K562 (cell line): ENCODE results near the gene PSMD2. TPM values are rescaled to one million over a fixed set of nuclear protein-coding genes. Genes with fewer than 3 reads are reported as not detected.
"Not testable (repeated sequence)": the region's sequence is repeated elsewhere in the genome, so short reads cannot be mapped to it uniquely, and the experiment has no call there.

Experiments used
- ATAC-seq: fragments of 200-7000 bp; cut with Tn5 transposase; 3 replicates; pipeline ENCODE4 v1.9.1; 2020; ENCODE audit warnings: moderate library complexity
- BruUV-seq: library from RNA; stranded (reverse); fragments of 400-500 nt; replicated peaks from 2 replicates; lab custom pipeline; 2021; lab: Mats Ljungman, UMichigan
- CTCF ChIA-PET: fragments of 300-600 bp; formaldehyde crosslinking; extraction: SDS; loops from one replicate; lab custom pipeline; 2021; ENCODE audit warnings: low intra/inter-chr PET ratio; lab: Yijun Ruan, JAX
- POLR2A ChIA-PET: fragments of 300-600, 350-650 bp; sonication (Branson Sonifier 250); formaldehyde crosslinking; extraction: SDS; loops from one replicate; lab custom pipeline; 2021; ENCODE audit warnings: antibody characterized with exemption, inconsistent platforms; lab: Yijun Ruan, JAX
- DNase-seq, 4 experiments: peaks; one replicate each; pipeline versions ENCODE4 v3.0.0 to v3.0.0-alpha.2; 2011 to 2018; ENCODE audit warnings: low spot score in 3 of 4, mixed read lengths in 3 of 4; ENCODE audit errors: extremely low read depth in 1 of 4
- FAIRE-seq: peaks from 2 replicates; lab custom pipeline; 2011; peaks lifted over from hg19 to GRCh38; lab: Jason Lieb, UNC
- H2AFZ ChIP-seq: 2 replicates; pipeline ENCODE4 v1.6.0; 2011; ENCODE audit warnings: low read depth, low read length, control low read depth, inconsistent platforms
- H3K27ac ChIP-seq: fragments of 200-600 bp; 3 replicates; pipeline ENCODE4 v1.8.0; 2011; ENCODE audit warnings: low read depth, mild to moderate bottlenecking, control low read depth, inconsistent platforms, low read length, moderate library complexity, mixed read lengths; ENCODE audit errors: extremely low read depth
- H3K27me3 ChIP-seq, 2 experiments: fragments of 300-600 bp in 1 of 2; 2 replicates in 1 of 2; 3 replicates in 1 of 2; pipeline versions ENCODE4 v1.6.0 to v1.8.0; 2011; ENCODE audit warnings: inconsistent platforms in 2 of 2, low read length in 2 of 2, mild to moderate bottlenecking in 1 of 2, mixed read lengths in 1 of 2, moderate library complexity in 1 of 2; ENCODE audit not compliant: control insufficient read depth in 2 of 2, insufficient read depth in 2 of 2
- H3K36me3 ChIP-seq: fragments of 300-600 bp; 3 replicates; pipeline ENCODE4 v1.8.0; 2011; ENCODE audit warnings: mild to moderate bottlenecking, low read length, inconsistent platforms; ENCODE audit not compliant: control insufficient read depth, insufficient read depth
- H3K4me1 ChIP-seq, 2 experiments: fragments of 200-600 bp in 1 of 2; replicated peaks in 1 of 2; 2 replicates in 1 of 2; 3 replicates in 1 of 2; pipeline versions ENCODE4 v1.5.1 to v1.8.0; 2011; ENCODE audit warnings: inconsistent platforms in 2 of 2, low read length in 2 of 2, mild to moderate bottlenecking in 1 of 2, mixed read lengths in 1 of 2, moderate library complexity in 1 of 2; ENCODE audit not compliant: control insufficient read depth in 2 of 2, insufficient read depth in 2 of 2
- H3K4me2 ChIP-seq: 2 replicates; pipeline ENCODE4 v1.6.1; 2011; ENCODE audit warnings: low read length, control low read depth, inconsistent platforms, mixed read lengths; ENCODE audit not compliant: insufficient read depth
- H3K4me3 ChIP-seq: fragments of 200-600 bp; sonication (generic), shearing (Covaris generic); 2 replicates; pipeline ENCODE4 v1.5.1; 2016; ENCODE audit warnings: control low read depth, inconsistent platforms
- H3K79me2 ChIP-seq: fragments of 200-600 bp; 3 replicates; pipeline ENCODE4 v1.8.0; 2011; ENCODE audit warnings: low read length, inconsistent platforms; ENCODE audit not compliant: control insufficient read depth, insufficient read depth
- H3K9ac ChIP-seq, 2 experiments: 2 replicates each; pipeline versions ENCODE4 v1.6.0 to v1.6.1; 2011; ENCODE audit warnings: low read depth in 2 of 2, low read length in 2 of 2, control low read depth in 1 of 2, inconsistent platforms in 1 of 2, mild to moderate bottlenecking in 1 of 2, mixed read lengths in 1 of 2; ENCODE audit not compliant: insufficient read depth in 1 of 2
- H3K9me1 ChIP-seq: one replicate; pipeline ENCODE4 v1.6.0; 2011; ENCODE audit warnings: inconsistent platforms, mild to moderate bottlenecking, low read length, moderate library complexity; ENCODE audit not compliant: control insufficient read depth, insufficient read depth
- H3K9me3 ChIP-seq: replicated peaks from 2 replicates; pipeline ENCODE4 v1.5.1; 2011; ENCODE audit warnings: low read depth, low read length, inconsistent platforms; ENCODE audit not compliant: control insufficient read depth, insufficient read depth
- H4K20me1 ChIP-seq: replicated peaks from 2 replicates; pipeline ENCODE4 v1.6.1; 2011; ENCODE audit warnings: low read length, inconsistent platforms, mixed read lengths; ENCODE audit not compliant: control insufficient read depth, insufficient read depth
- BRF1 ChIP-seq: IDR thresholded peaks from 3 replicates; pipeline ENCODE4 v1.6.1; 2011; ENCODE audit warnings: borderline replicate concordance, mild to moderate bottlenecking; ENCODE audit not compliant: insufficient read length; ENCODE audit errors: extremely low read depth
- COPS2 ChIP-seq: fragments of 450-650 bp; conservative IDR thresholded peaks from 2 replicates; pipeline ENCODE4 v1.6.1; 2016; ENCODE audit warnings: mild to moderate bottlenecking, moderate library complexity
- HEY1 ChIP-seq: fragments of 250-450 bp; sonication (Bioruptor Pico); IDR thresholded peaks from 2 replicates; pipeline ENCODE4 v1.5.0; 2020; ENCODE audit warnings: mild to moderate bottlenecking, moderate library complexity, borderline replicate concordance
- KDM4B ChIP-seq, 2 experiments: fragments of 450-650 bp in 1 of 2; sonication (generic) in 1 of 2; IDR thresholded peaks; 2 replicates each; pipeline ENCODE4 v1.6.1; 2016 to 2017; ENCODE audit warnings: borderline replicate concordance in 2 of 2, antibody characterized with exemption in 1 of 2, low read depth in 1 of 2, mild to moderate bottlenecking in 1 of 2
- NUFIP1 ChIP-seq: fragments of 450-650 bp; IDR thresholded peaks from 2 replicates; pipeline ENCODE4 v1.6.1; 2018; ENCODE audit not compliant: partially characterized antibody
- SIN3A ChIP-seq, 2 experiments: fragments of 150-350 bp in 1 of 2; IDR thresholded peaks; 2 replicates each; pipeline ENCODE4 v1.6.1; 2011 to 2016; ENCODE audit warnings: borderline replicate concordance in 2 of 2, low read depth in 2 of 2, low read length in 2 of 2, mild to moderate bottlenecking in 2 of 2, moderate library complexity in 2 of 2; ENCODE audit not compliant: control insufficient read depth in 1 of 2
- SRSF7 ChIP-seq: fragments of 200-400 bp; formaldehyde crosslinking; optimal IDR thresholded peaks from 2 replicates; pipeline ENCODE3; 2017; ENCODE audit warnings: mild to moderate bottlenecking, low read depth, low read length
- ZC3H4 ChIP-seq: sonication (generic); formaldehyde crosslinking; IDR thresholded peaks from 2 replicates; pipeline ENCODE4 v1.9.0; 2021; ENCODE audit warnings: missing genetic modification reagents, borderline replicate concordance
- ZNF143 ChIP-seq: sonication (generic); formaldehyde crosslinking; IDR thresholded peaks from 2 replicates; pipeline ENCODE4 v1.9.0; 2022; ENCODE audit warnings: mild to moderate bottlenecking, missing genetic modification reagents
- ZNF431 ChIP-seq: sonication (generic); formaldehyde crosslinking; IDR thresholded peaks from 2 replicates; pipeline ENCODE4 v1.8.0; 2022; ENCODE audit warnings: mild to moderate bottlenecking, missing genetic modification reagents
- WGBS: fragments of 100-300 bp; shearing (Covaris generic); methylation state at CpG from one replicate; pipeline ENCODE4 v1.1.6; 2016; ENCODE audit warnings: low coverage, mixed read lengths; ENCODE audit not compliant: insufficient coverage; ENCODE audit errors: missing lambda C conversion rate; 5-methylcytosine and 5-hydroxymethylcytosine counted together
- in situ Hi-C: fragments of 300-500 bp; cut with MboI; formaldehyde crosslinking; loops from 4 replicates; pipeline ENCODE4 v1.15.0; 2018; ENCODE audit warnings: inconsistent platforms, mixed read lengths
- intact Hi-C: fragments of 100-400 bp; cut with micrococcal nuclease; formaldehyde crosslinking; loops from 2 replicates; pipeline ENCODE4 v1.14.2; 2022
- polyA plus RNA-seq, 8 experiments: library from polyadenylated mRNA; depleted of rRNA in 4 of 8; stranded (reverse) in 5 of 8; unstranded in 3 of 8; fragments of >200 nt; fragmentation: Nextera tagmentation in 2 of 8; fragmentation: Illumina TruSeq in 1 of 8; extraction: Ambion mirVana in 2 of 8; extraction: Trizol in 1 of 8; gene quantifications; 2 replicates each; pipeline versions ENCODE4 v1.2.1 to v1.2.3, GENCODE V29; 2011 to 2014; ENCODE audit warnings: inconsistent platforms in 1 of 8, missing spikeins in 1 of 8
- total RNA-seq, 7 experiments: library from RNA; depleted of rRNA in 6 of 7; stranded (reverse); fragments of >200 nt in 6 of 7; fragmentation: Illumina TruSeq in 2 of 7; extraction: Trizol in 2 of 7; gene quantifications; 2 replicates each; pipeline versions ENCODE4 v1.2.1 to v1.2.3, GENCODE V29; 2011 to 2021; ENCODE audit warnings: low replicate concordance in 1 of 7

Gene PSMD2
- total and polyA plus RNA-seq, 9 of the 15 experiments (the other 6 are each of a cell fraction or from before 2014, with no cell fraction given): 152 to 484 (median 295) TPM

- H3K79me2 ChIP-seq: peaks cover 16% of the 10 kb centered on the region
- FAIRE-seq (no peak), ATAC-seq (no peak), DNase-seq (no peak)
- ChIA-PET CTCF (no interaction called here), POLR2A (interaction anchor here (1.0 to 1.4 kb wide), 2 partner anchors 9 to 22 kb away, joined by 3 to 7 read pairs; no protein-coding TSS in a partner anchor)
- no peaks in the 10 kb centered on the region for H3K9me3 ChIP-seq
- peaks cover 8% of the 10 kb centered on the region for H3K9me1 ChIP-seq
- 88% methylated on average over 3 of the region's 8 CpGs for WGBS
- TF ChIP-seq ZNF431 (CRISPR knock-in tag): no peak
- TF ChIP-seq SRSF7: no peak
- TF ChIP-seq ZC3H4 (CRISPR knock-in tag): no peak
- TF ChIP-seq BRF1: no peak
- no peak for TF ChIP-seq ZNF143 (CRISPR knock-in tag)
- no peak for TF ChIP-seq COPS2
- no peak for TF ChIP-seq KDM4B (IDR thresholded peaks at IDR 0.05; ENCODE audit: borderline replicate concordance in 2 of 2, low read depth in 1 of 2)
- no peak for TF ChIP-seq SIN3A (IDR thresholded peaks at IDR 0.05; ENCODE audit: borderline replicate concordance in 2 of 2, control insufficient read depth in 1 of 2, low read depth in 2 of 2, low read length in 2 of 2)
- no peak for TF ChIP-seq NUFIP1
- TF ChIP-seq HEY1 (CRISPR knock-in tag): no peak
- H4K20me1 ChIP-seq: peaks cover 14% of the 10 kb centered on the region
- H3K27me3 ChIP-seq: no peaks in the 10 kb centered on the region
- in situ Hi-C loops (no loop called here), intact Hi-C loops (no loop called here)
- peaks cover 28 to 52% of the 10 kb centered on the region in 2 experiments for H3K4me1 ChIP-seq
- no peak overlapping the region for H3K27ac ChIP-seq
- H3K4me3 ChIP-seq: no peak overlapping the region
- no peak overlapping the region for H2AFZ ChIP-seq
- peak overlapping the region in 1 of 2 experiments; percentile 64; a peak in 2 of 4 replicates for H3K9ac ChIP-seq
- H3K36me3 ChIP-seq: peaks cover 29% of the 10 kb centered on the region
- no peak overlapping the region for H3K4me2 ChIP-seq
- no TSS peak for BruUV-seq
Observed at GRCh38 chr3:184339001-184339400, 40.0 kb downstream of the PSMD2 start.

- H3K4me3 ChIP-seq, H3K9me3 ChIP-seq, FAIRE-seq, DNase-seq, H3K4me2 ChIP-seq, ATAC-seq, H2AFZ ChIP-seq, H3K9ac ChIP-seq, H3K9me1 ChIP-seq, H3K27ac ChIP-seq, CTCF ChIA-PET, in situ Hi-C loops, intact Hi-C loops, H4K20me1 ChIP-seq, H3K27me3 ChIP-seq, BruUV-seq: not testable (repeated sequence)
- Histone ChIP-seq H3K36me3 (peaks cover 28% of the 10 kb centered on the region; the same call in 2 of the 3 replicates), H3K79me2 (peaks cover 16% of the 10 kb centered on the region), H3K4me1 (peaks cover 22 to 52% of the 10 kb centered on the region in 2 experiments)
- POLR2A ChIA-PET: interaction anchor here (1.0 kb wide), 1 partner anchor 22 kb away, joined by 3 read pairs; no protein-coding TSS in a partner anchor
- WGBS: 91% methylated on average over 16 of the region's 19 CpGs
Observed at GRCh38 chr3:184339451-184340135, 40.6 kb downstream of the PSMD2 start.
